HCT116 (cell line): ENCODE data around the gene ADIPOR2. TPM values are rescaled to one million over a fixed set of nuclear protein-coding genes. Genes with fewer than 3 reads are reported as not detected.

Experiments
- ATAC-seq: fragments of 200-7000 bp; cut with Tn5 transposase; 2 replicates; pipeline ENCODE4 v1.9.1; 2020; ENCODE audit warnings: mild to moderate bottlenecking, moderate library complexity
- BruUV-seq: library from RNA; stranded (reverse); fragments of 400-500 nt; replicated peaks from 2 replicates; lab custom pipeline; 2021; lab: Mats Ljungman, UMichigan
- CTCF ChIA-PET: fragments of 300-600 bp; sonication (Branson Sonifier 250); formaldehyde crosslinking; loops from one replicate; lab custom pipeline; 2021; ENCODE audit warnings: antibody characterized with exemption; lab: Charles Lee
- POLR2A ChIA-PET: fragments of 300-600, 350-600 bp; sonication (Branson Sonifier 250); formaldehyde crosslinking; loops from one replicate; lab custom pipeline; 2021; ENCODE audit warnings: antibody characterized with exemption; lab: Charles Lee
- RAD21 ChIA-PET, 2 experiments: fragments of 300-600 bp; sonication (Branson Sonifier 250); formaldehyde crosslinking; loops; one replicate each; lab custom pipeline; 2023; ENCODE audit warnings: low total read pairs in 2 of 2; ENCODE audit not compliant: uncharacterized antibody in 2 of 2, unreplicated experiment in 2 of 2, low non-redundant PET in 1 of 2; lab: Charles Lee
- DNase-seq: peaks from one replicate; pipeline ENCODE4 v3.0.0-alpha.2; 2010; ENCODE audit warnings: low read depth, low spot score
- H2AFZ ChIP-seq: fragments of 200-600 bp; shearing (Covaris generic), sonication (generic); 2 replicates; pipeline ENCODE4 v1.6.1; 2017; ENCODE audit warnings: low read depth, mixed run types, mixed read lengths, antibody characterized with exemption, low read length; ENCODE audit not compliant: poor library complexity, severe bottlenecking
- H3K27ac ChIP-seq: 2 replicates; pipeline ENCODE4 v1.5.1; 2012; ENCODE audit warnings: low read depth, low read length
- H3K27me3 ChIP-seq: fragments of 200-600 bp; sonication (generic); 2 replicates; pipeline ENCODE4 v1.6.1; 2016; ENCODE audit warnings: mixed run types, low read length, mixed read lengths; ENCODE audit not compliant: insufficient read depth
- H3K36me3 ChIP-seq, 2 experiments: fragments of 200-500 bp in 1 of 2; fragments of 200-600 bp in 1 of 2; sonication (Bioruptor generic) in 1 of 2; sonication (generic) in 1 of 2; 2 replicates each; pipeline versions ENCODE4 v1.5.1 to v1.6.1; 2014 to 2016; ENCODE audit warnings: low read length in 2 of 2, inconsistent platforms in 1 of 2, mixed read lengths in 1 of 2, mixed run types in 1 of 2; ENCODE audit not compliant: insufficient read depth in 2 of 2, control insufficient read depth in 1 of 2
- H3K4me1 ChIP-seq, 2 experiments: fragments of 200-600 bp in 1 of 2; sonication (generic) in 1 of 2; 2 replicates each; pipeline versions ENCODE4 v1.5.1 to v1.6.1; 2012 to 2017; ENCODE audit warnings: low read length in 2 of 2, inconsistent platforms in 1 of 2, mild to moderate bottlenecking in 1 of 2, mixed read lengths in 1 of 2, mixed run types in 1 of 2, moderate library complexity in 1 of 2; ENCODE audit not compliant: insufficient read depth in 2 of 2, control insufficient read depth in 1 of 2
- H3K4me2 ChIP-seq: fragments of 200-600 bp; sonication (generic); 2 replicates; pipeline ENCODE4 v1.6.1; 2017; ENCODE audit warnings: mixed run types, low read length, mixed read lengths
- H3K4me3 ChIP-seq, 2 experiments: fragments of 200-600 bp in 1 of 2; sonication (generic) in 1 of 2; replicated peaks in 1 of 2; 2 replicates each; pipeline ENCODE4 v1.5.1; 2011 to 2016; ENCODE audit warnings: low read length in 2 of 2, control low read depth in 1 of 2, low read depth in 1 of 2, mild to moderate bottlenecking in 1 of 2, mixed read lengths in 1 of 2, mixed run types in 1 of 2
- H3K79me2 ChIP-seq: fragments of 200-600 bp; sonication (generic); 2 replicates; pipeline ENCODE4 v1.6.1; 2017; ENCODE audit warnings: mild to moderate bottlenecking, mixed run types, low read length, moderate library complexity, mixed read lengths; ENCODE audit not compliant: insufficient read depth
- H3K9ac ChIP-seq: fragments of 200-600 bp; sonication (generic); 2 replicates; pipeline ENCODE4 v1.6.1; 2016; ENCODE audit warnings: low read length, mixed read lengths
- H3K9me2 ChIP-seq: fragments of 200-600 bp; sonication (generic), shearing (Covaris generic); 2 replicates; pipeline ENCODE4 v1.6.1; 2017; ENCODE audit warnings: mixed run types, mild to moderate bottlenecking, moderate library complexity; ENCODE audit not compliant: insufficient read depth
- H3K9me3 ChIP-seq, 2 experiments: fragments of 200-500 bp in 1 of 2; fragments of 200-600 bp in 1 of 2; sonication (Bioruptor generic) in 1 of 2; sonication (generic) in 1 of 2; 2 replicates each; pipeline ENCODE4 v1.6.1; 2014 to 2017; ENCODE audit warnings: low read length in 2 of 2, mixed read lengths in 2 of 2, inconsistent platforms in 1 of 2, low read depth in 1 of 2, mild to moderate bottlenecking in 1 of 2, mixed run types in 1 of 2, moderate library complexity in 1 of 2; ENCODE audit not compliant: control insufficient read depth in 1 of 2, insufficient read depth in 1 of 2
- H4K20me1 ChIP-seq: fragments of 200-600 bp; sonication (generic), shearing (Covaris generic); 2 replicates; pipeline ENCODE4 v1.6.1; 2017; ENCODE audit warnings: mixed run types, mild to moderate bottlenecking, moderate library complexity; ENCODE audit not compliant: insufficient read depth
- CBX3 ChIP-seq: IDR thresholded peaks from 2 replicates; pipeline ENCODE4 v1.6.1; 2012; ENCODE audit warnings: low read depth
- CEBPB ChIP-seq: IDR thresholded peaks from 2 replicates; pipeline ENCODE4 v1.6.1; 2012; ENCODE audit warnings: low read depth
- FOSL1 ChIP-seq: IDR thresholded peaks from 2 replicates; pipeline ENCODE4 v1.6.1; 2012; ENCODE audit warnings: low read depth
- JUND ChIP-seq: IDR thresholded peaks from 2 replicates; pipeline ENCODE4 v1.6.1; 2012
- POLR2AphosphoS5 ChIP-seq: IDR thresholded peaks from 2 replicates; pipeline ENCODE4 v1.6.1; 2011; ENCODE audit warnings: mild to moderate bottlenecking, low read depth, low read length, moderate library complexity
- RAD21 ChIP-seq: IDR thresholded peaks from 2 replicates; pipeline ENCODE4 v1.6.1; 2012; ENCODE audit warnings: low read depth, mild to moderate bottlenecking
- SIN3A ChIP-seq: IDR thresholded peaks from 2 replicates; pipeline ENCODE4 v1.6.1; 2012; ENCODE audit warnings: low read depth
- SP1 ChIP-seq: IDR thresholded peaks from 2 replicates; pipeline ENCODE4 v1.6.1; 2012; ENCODE audit warnings: low read depth
- SRF ChIP-seq: IDR thresholded peaks from 2 replicates; pipeline ENCODE4 v1.6.1; 2012; ENCODE audit warnings: low read depth
- ZFX ChIP-seq: fragments of 450-650 bp; IDR thresholded peaks from 2 replicates; pipeline ENCODE4 v1.6.1; 2017
- ZNF274 ChIP-seq: fragments of 200-500 bp; sonication (Bioruptor generic); IDR thresholded peaks from 2 replicates; pipeline ENCODE4 v1.6.1; 2014; ENCODE audit warnings: mild to moderate bottlenecking, low read depth, low read length, inconsistent platforms
- intact Hi-C: fragments of 100-400 bp; cut with micrococcal nuclease; formaldehyde crosslinking; loops from 2 replicates; pipeline ENCODE4 v1.10.0; 2022
- total RNA-seq: library from RNA; stranded (reverse); gene quantifications from one replicate; pipeline ENCODE4 v1.2.1, GENCODE V29; 2021; ENCODE audit not compliant: unreplicated experiment
- TF ChIP-seq, protein P1 (sequence below), 3 experiments: fragments of 200-600 bp in 1 of 3; sonication (generic) in 1 of 3; IDR thresholded peaks in 2 of 3; conservative IDR thresholded peaks in 1 of 3; 2 replicates each; pipeline ENCODE4 v1.5.1; 2012 to 2017; ENCODE audit warnings: low read depth in 2 of 3, low read length in 2 of 3, antibody characterized with exemption in 1 of 3, borderline replicate concordance in 1 of 3, control low read depth in 1 of 3, mild to moderate bottlenecking in 1 of 3, mixed read lengths in 1 of 3, mixed run types in 1 of 3, moderate library complexity in 1 of 3; ENCODE audit not compliant: insufficient read depth in 1 of 3
- TF ChIP-seq, protein P2 (sequence below): IDR thresholded peaks from 2 replicates; pipeline ENCODE4 v1.6.1; 2011; ENCODE audit warnings: mild to moderate bottlenecking, low read length, moderate library complexity; ENCODE audit not compliant: insufficient replicate concordance; ENCODE audit errors: extremely low read depth
- TF ChIP-seq, protein P3 (sequence below): IDR thresholded peaks from 2 replicates; pipeline ENCODE4 v1.6.1; 2012; ENCODE audit warnings: low read depth
- TF ChIP-seq, protein P4 (sequence below): IDR thresholded peaks from 2 replicates; pipeline ENCODE4 v1.6.1; 2012

ADIPOR2 gene
- total RNA-seq, 1 experiment from 2014 or later = 69.9 TPM

DNA sequence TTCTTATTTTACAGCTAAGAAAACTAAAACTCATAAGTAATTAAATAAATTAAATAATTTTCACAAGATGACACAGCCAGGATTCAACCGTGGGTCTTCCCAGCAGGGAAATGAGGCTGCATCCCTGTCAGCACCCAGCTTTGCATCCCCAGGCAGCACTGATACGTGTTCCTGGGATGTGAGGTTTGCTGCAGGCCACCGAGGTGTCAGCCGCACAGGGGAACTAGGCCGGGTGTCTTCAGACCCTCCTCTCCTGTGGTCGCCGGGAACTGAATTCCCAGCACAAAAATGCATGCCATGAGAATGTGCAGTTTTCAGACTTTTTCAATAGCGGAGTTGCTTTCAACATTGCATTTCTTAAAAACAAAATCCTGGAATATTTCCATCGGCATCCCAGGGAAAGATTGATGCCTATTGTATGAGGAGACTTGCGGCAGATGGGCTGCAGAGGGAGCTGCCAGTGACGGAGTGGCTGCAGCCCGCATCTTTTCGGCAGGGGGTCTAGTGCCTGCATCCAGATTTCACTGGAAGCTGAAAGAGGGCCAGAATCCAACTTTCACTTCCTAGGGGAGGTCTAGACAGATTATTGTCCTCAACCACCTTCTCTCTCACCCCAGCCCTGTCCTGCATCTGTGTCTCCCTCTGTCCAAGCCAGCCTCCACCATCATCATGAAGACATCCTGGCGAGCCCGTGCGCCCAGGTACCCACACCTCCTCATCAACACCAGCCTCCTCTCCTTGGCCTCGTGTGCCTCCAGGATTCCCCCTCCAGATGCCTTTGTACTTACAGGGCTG, 142.1 kb downstream of the ADIPOR2 start:
- CTCF ChIA-PET = no interaction called here

More for the DNA sequence above, 142.1 kb downstream of the ADIPOR2 start:
- Histone ChIP-seq H3K4me1 (no peaks in the 10 kb centered on the region), H3K27me3 (peaks cover 13% of the 10 kb centered on the region), H3K4me2 (no peak overlapping the region), H3K9me2 (no peaks in the 10 kb centered on the region), H3K4me3 (no peak overlapping the region), H3K9ac (no peak overlapping the region), H4K20me1 (no peaks in the 10 kb centered on the region; the same call in 1 of the 2 replicates), H3K27ac (no peak overlapping the region), H3K36me3 (no peaks in the 10 kb centered on the region), H3K79me2 (no peaks in the 10 kb centered on the region)
- BruUV-seq = no TSS peak
- ChIA-PET RAD21 (no interaction called here), POLR2A (no interaction called here)
- ATAC-seq (no peak), DNase-seq (no peak)
- intact Hi-C loops = no loop called here
- TF ChIP-seq, protein P1, sequence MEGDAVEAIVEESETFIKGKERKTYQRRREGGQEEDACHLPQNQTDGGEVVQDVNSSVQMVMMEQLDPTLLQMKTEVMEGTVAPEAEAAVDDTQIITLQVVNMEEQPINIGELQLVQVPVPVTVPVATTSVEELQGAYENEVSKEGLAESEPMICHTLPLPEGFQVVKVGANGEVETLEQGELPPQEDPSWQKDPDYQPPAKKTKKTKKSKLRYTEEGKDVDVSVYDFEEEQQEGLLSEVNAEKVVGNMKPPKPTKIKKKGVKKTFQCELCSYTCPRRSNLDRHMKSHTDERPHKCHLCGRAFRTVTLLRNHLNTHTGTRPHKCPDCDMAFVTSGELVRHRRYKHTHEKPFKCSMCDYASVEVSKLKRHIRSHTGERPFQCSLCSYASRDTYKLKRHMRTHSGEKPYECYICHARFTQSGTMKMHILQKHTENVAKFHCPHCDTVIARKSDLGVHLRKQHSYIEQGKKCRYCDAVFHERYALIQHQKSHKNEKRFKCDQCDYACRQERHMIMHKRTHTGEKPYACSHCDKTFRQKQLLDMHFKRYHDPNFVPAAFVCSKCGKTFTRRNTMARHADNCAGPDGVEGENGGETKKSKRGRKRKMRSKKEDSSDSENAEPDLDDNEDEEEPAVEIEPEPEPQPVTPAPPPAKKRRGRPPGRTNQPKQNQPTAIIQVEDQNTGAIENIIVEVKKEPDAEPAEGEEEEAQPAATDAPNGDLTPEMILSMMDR (IDR thresholded peaks at IDR 0.05 in 2 of 3, conservative IDR thresholded peaks at IDR 0.05 in 1 of 3; ENCODE audit: borderline replicate concordance in 1 of 3, insufficient read depth in 1 of 3, low read depth in 2 of 3, low read length in 2 of 3) = no peak
- no peak for TF ChIP-seq FOSL1
- no peak for TF ChIP-seq ZNF274
- TF ChIP-seq JUND = no peak
- no peak for TF ChIP-seq SIN3A
- TF ChIP-seq, protein P2, sequence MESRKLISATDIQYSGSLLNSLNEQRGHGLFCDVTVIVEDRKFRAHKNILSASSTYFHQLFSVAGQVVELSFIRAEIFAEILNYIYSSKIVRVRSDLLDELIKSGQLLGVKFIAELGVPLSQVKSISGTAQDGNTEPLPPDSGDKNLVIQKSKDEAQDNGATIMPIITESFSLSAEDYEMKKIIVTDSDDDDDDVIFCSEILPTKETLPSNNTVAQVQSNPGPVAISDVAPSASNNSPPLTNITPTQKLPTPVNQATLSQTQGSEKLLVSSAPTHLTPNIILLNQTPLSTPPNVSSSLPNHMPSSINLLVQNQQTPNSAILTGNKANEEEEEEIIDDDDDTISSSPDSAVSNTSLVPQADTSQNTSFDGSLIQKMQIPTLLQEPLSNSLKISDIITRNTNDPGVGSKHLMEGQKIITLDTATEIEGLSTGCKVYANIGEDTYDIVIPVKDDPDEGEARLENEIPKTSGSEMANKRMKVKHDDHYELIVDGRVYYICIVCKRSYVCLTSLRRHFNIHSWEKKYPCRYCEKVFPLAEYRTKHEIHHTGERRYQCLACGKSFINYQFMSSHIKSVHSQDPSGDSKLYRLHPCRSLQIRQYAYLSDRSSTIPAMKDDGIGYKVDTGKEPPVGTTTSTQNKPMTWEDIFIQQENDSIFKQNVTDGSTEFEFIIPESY = no peak
- TF ChIP-seq, protein P3, sequence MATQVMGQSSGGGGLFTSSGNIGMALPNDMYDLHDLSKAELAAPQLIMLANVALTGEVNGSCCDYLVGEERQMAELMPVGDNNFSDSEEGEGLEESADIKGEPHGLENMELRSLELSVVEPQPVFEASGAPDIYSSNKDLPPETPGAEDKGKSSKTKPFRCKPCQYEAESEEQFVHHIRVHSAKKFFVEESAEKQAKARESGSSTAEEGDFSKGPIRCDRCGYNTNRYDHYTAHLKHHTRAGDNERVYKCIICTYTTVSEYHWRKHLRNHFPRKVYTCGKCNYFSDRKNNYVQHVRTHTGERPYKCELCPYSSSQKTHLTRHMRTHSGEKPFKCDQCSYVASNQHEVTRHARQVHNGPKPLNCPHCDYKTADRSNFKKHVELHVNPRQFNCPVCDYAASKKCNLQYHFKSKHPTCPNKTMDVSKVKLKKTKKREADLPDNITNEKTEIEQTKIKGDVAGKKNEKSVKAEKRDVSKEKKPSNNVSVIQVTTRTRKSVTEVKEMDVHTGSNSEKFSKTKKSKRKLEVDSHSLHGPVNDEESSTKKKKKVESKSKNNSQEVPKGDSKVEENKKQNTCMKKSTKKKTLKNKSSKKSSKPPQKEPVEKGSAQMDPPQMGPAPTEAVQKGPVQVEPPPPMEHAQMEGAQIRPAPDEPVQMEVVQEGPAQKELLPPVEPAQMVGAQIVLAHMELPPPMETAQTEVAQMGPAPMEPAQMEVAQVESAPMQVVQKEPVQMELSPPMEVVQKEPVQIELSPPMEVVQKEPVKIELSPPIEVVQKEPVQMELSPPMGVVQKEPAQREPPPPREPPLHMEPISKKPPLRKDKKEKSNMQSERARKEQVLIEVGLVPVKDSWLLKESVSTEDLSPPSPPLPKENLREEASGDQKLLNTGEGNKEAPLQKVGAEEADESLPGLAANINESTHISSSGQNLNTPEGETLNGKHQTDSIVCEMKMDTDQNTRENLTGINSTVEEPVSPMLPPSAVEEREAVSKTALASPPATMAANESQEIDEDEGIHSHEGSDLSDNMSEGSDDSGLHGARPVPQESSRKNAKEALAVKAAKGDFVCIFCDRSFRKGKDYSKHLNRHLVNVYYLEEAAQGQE = no peak
- no peak for TF ChIP-seq CEBPB
- no peak for TF ChIP-seq CBX3
- no peak for TF ChIP-seq RAD21
- no peak for TF ChIP-seq POLR2AphosphoS5
- no peak for TF ChIP-seq SP1
- TF ChIP-seq ZFX = no peak
- no peak for TF ChIP-seq SRF
- TF ChIP-seq, protein P4, sequence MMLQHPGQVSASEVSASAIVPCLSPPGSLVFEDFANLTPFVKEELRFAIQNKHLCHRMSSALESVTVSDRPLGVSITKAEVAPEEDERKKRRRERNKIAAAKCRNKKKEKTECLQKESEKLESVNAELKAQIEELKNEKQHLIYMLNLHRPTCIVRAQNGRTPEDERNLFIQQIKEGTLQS = no peak
- TF ChIP-seq, all 23 proteins: peak for 0
- H2AFZ ChIP-seq = no peak overlapping the region
- H3K9me3 ChIP-seq = no peaks in the 10 kb centered on the region
